Keratinocyte (primary cell): ENCODE data around the gene R3HDM1.

Experiments
- CTCF ChIP-seq, 3 experiments: IDR thresholded peaks in 1 of 3; conservative IDR thresholded peaks in 1 of 3; optimal IDR thresholded peaks in 1 of 3; 2 replicates in 2 of 3; 3 replicates in 1 of 3; pipeline versions ENCODE3 to v1.5.1; 2011; ENCODE audit warnings: low read length in 3 of 3, mild to moderate bottlenecking in 3 of 3, moderate library complexity in 2 of 3, control low read depth in 1 of 3, inconsistent platforms in 1 of 3; ENCODE audit not compliant: insufficient read depth in 2 of 3; ENCODE audit errors: extremely low read depth in 1 of 3
- EZH2 ChIP-seq: IDR thresholded peaks from one replicate; pipeline ENCODE4 v1.6.1; 2012; ENCODE audit warnings: inconsistent platforms, mild to moderate bottlenecking, low read length, moderate library complexity

GRCh38 chr2:135674453-135674852 is 143.2 kb downstream of the R3HDM1 start:
- TF ChIP-seq CTCF (optimal IDR thresholded peaks at IDR 0.05 in 1 of 3, IDR thresholded peaks at IDR 0.05 in 1 of 3, conservative IDR thresholded peaks at IDR 0.05 in 1 of 3; ENCODE audit: extremely low read depth in 1 of 3, insufficient read depth in 2 of 3, low read length in 3 of 3) (no peak), EZH2 (no peak)
